Keratinocyte (primary cell): Measurements from ENCODE around the gene ELOB. TPM values are rescaled to one million over a fixed set of nuclear protein-coding genes. Genes with fewer than 3 reads are reported as not detected.

Experiments used
- DNase-seq: peaks from one replicate; pipeline ENCODE4 v3.0.0-alpha.2; 2011; ENCODE audit warnings: low read depth, missing footprints, low spot score
- FAIRE-seq: peaks from 2 replicates; lab custom pipeline; 2011; peaks lifted over from hg19 to GRCh38; lab: Jason Lieb, UNC
- H2AFZ ChIP-seq: 2 replicates; pipeline ENCODE4 v1.6.0; 2012; ENCODE audit warnings: low read length, control low read depth, inconsistent platforms; ENCODE audit not compliant: control insufficient read depth
- H3K27ac ChIP-seq: 2 replicates; pipeline ENCODE4 v1.5.1; 2011; ENCODE audit warnings: low read length; ENCODE audit not compliant: control insufficient read depth, insufficient read depth
- H3K27me3 ChIP-seq: 3 replicates; pipeline ENCODE4 v1.6.0; 2011; ENCODE audit warnings: low read length; ENCODE audit not compliant: control insufficient read depth, insufficient read depth; ENCODE audit errors: extremely low read depth
- H3K36me3 ChIP-seq, 2 experiments: 2 replicates in 1 of 2; 3 replicates in 1 of 2; pipeline ENCODE4 v1.5.1; 2011; ENCODE audit warnings: low read length in 2 of 2, mild to moderate bottlenecking in 1 of 2; ENCODE audit not compliant: control insufficient read depth in 2 of 2, insufficient read depth in 2 of 2; ENCODE audit errors: extremely low read depth in 1 of 2
- H3K4me1 ChIP-seq: 3 replicates; pipeline ENCODE4 v1.5.1; 2011; ENCODE audit warnings: low read length; ENCODE audit not compliant: control insufficient read depth, insufficient read depth; ENCODE audit errors: extremely low read depth
- H3K4me2 ChIP-seq: 3 replicates; pipeline ENCODE4 v1.6.0; 2011; ENCODE audit warnings: low read depth, low read length; ENCODE audit not compliant: control insufficient read depth, insufficient read depth; ENCODE audit errors: extremely low read depth
- H3K4me3 ChIP-seq, 3 experiments: fragments of 200-600 bp in 1 of 3; sonication (generic) in 1 of 3; 2 replicates in 2 of 3; 3 replicates in 1 of 3; pipeline ENCODE4 v1.5.1; 2011 to 2016; ENCODE audit warnings: low read length in 3 of 3, mild to moderate bottlenecking in 3 of 3, control low read depth in 2 of 3, inconsistent platforms in 1 of 3, low read depth in 1 of 3, mixed read lengths in 1 of 3, mixed run types in 1 of 3, moderate library complexity in 1 of 3; ENCODE audit not compliant: control insufficient read depth in 2 of 3, insufficient read depth in 2 of 3; ENCODE audit errors: extremely low read depth in 1 of 3
- H3K79me2 ChIP-seq: 2 replicates; pipeline ENCODE4 v1.6.0; 2012; ENCODE audit warnings: low read length; ENCODE audit not compliant: control insufficient read depth, insufficient read depth
- H3K9ac ChIP-seq: 3 replicates; pipeline ENCODE4 v1.6.0; 2011; ENCODE audit warnings: low read length; ENCODE audit not compliant: control insufficient read depth, insufficient read depth; ENCODE audit errors: extremely low read depth
- H3K9me1 ChIP-seq: 3 replicates; pipeline ENCODE4 v1.6.0; 2011; ENCODE audit warnings: low read length; ENCODE audit not compliant: control insufficient read depth, insufficient read depth; ENCODE audit errors: extremely low read depth
- H3K9me3 ChIP-seq: 2 replicates; pipeline ENCODE4 v1.5.1; 2012; ENCODE audit warnings: low read depth, low read length; ENCODE audit not compliant: control insufficient read depth
- H4K20me1 ChIP-seq: 3 replicates; pipeline ENCODE4 v1.6.0; 2011; ENCODE audit warnings: low read length; ENCODE audit not compliant: control insufficient read depth, insufficient read depth; ENCODE audit errors: extremely low read depth
- EZH2 ChIP-seq: IDR thresholded peaks from one replicate; pipeline ENCODE4 v1.6.1; 2012; ENCODE audit warnings: inconsistent platforms, mild to moderate bottlenecking, low read length, moderate library complexity
- dilution Hi-C: fragments of 300-500 bp; cut with MboI; formaldehyde crosslinking; loops from one replicate; pipeline ENCODE4 v1.7.0; 2020; ENCODE audit warnings: low sequenced_read_pairs; ENCODE audit not compliant: extremely low pct_ligation_motif_present
- polyA plus RNA-seq, 5 experiments: library from polyadenylated mRNA; depleted of rRNA in 3 of 5; stranded (reverse) in 3 of 5; stranded (forward) in 1 of 5; unstranded in 1 of 5; fragments of >200 nt; gene quantifications; 1 replicate in 1 of 5; 2 replicates in 3 of 5; 3 replicates in 1 of 5; pipeline versions ENCODE4 v1.2.1 to v1.2.3, GENCODE V29; 2011 to 2012; ENCODE audit warnings: missing spikeins in 2 of 5, low read depth in 1 of 5, low replicate concordance in 1 of 5
- TF ChIP-seq, protein P1 (sequence below), 3 experiments: IDR thresholded peaks in 1 of 3; conservative IDR thresholded peaks in 1 of 3; optimal IDR thresholded peaks in 1 of 3; 2 replicates in 2 of 3; 3 replicates in 1 of 3; pipeline versions ENCODE3 to v1.5.1; 2011; ENCODE audit warnings: low read length in 3 of 3, mild to moderate bottlenecking in 3 of 3, moderate library complexity in 2 of 3, control low read depth in 1 of 3, inconsistent platforms in 1 of 3; ENCODE audit not compliant: insufficient read depth in 2 of 3; ENCODE audit errors: extremely low read depth in 1 of 3

ELOB gene
- polyA plus RNA-seq, 1 donor (not counting 4 experiments of a cell fraction or from before 2014, with no cell fraction given), result 235 TPM

DNA sequence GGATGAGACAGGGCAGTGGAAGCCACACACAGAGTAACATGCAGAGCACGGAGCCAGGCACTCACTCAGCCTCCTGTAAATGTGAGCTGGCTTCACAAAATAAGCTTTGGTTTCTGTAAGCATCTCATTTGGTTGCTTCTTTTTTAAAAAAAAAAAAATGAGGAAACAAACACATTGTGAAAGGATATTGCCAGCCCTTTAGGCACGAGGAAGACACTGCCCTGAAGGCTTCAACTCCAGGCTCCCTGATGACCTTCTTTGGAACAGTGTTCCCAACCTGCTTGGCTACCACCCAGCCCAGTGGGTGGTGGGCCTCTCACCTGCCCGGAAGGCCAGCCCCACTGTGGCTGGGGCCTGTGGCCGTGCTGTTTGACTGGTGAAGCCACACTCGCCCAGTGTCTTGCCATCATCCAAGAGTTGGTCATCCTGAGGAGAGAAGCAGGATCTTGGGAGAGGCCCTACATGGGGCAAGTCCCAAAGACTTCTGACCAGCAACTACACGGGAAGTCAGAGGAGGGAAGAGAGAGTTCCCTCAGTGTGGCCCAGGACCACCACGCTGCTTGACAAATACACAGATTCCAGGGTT lies 1.9 kb downstream of the ELOB start:
- Histone ChIP-seq H2AFZ (no peak overlapping the region), H3K9me3 (no peaks in the 10 kb centered on the region), H3K27ac (no peak overlapping the region), H4K20me1 (peaks cover 4% of the 10 kb centered on the region), H3K27me3 (no peaks in the 10 kb centered on the region), H3K9ac (no peak overlapping the region), H3K79me2 (peaks cover 34% of the 10 kb centered on the region), H3K4me2 (peak overlapping the region; percentile 97), H3K4me3 (no peak overlapping the region), H3K36me3 (peaks cover 31 to 32% of the 10 kb centered on the region in 2 experiments), H3K9me1 (no peaks in the 10 kb centered on the region), H3K4me1 (peaks cover 16% of the 10 kb centered on the region)
- dilution Hi-C loops, result no loop called here
- DNase-seq (no peak), FAIRE-seq (no peak)
- no peak for TF ChIP-seq EZH2
- TF ChIP-seq, protein P1, sequence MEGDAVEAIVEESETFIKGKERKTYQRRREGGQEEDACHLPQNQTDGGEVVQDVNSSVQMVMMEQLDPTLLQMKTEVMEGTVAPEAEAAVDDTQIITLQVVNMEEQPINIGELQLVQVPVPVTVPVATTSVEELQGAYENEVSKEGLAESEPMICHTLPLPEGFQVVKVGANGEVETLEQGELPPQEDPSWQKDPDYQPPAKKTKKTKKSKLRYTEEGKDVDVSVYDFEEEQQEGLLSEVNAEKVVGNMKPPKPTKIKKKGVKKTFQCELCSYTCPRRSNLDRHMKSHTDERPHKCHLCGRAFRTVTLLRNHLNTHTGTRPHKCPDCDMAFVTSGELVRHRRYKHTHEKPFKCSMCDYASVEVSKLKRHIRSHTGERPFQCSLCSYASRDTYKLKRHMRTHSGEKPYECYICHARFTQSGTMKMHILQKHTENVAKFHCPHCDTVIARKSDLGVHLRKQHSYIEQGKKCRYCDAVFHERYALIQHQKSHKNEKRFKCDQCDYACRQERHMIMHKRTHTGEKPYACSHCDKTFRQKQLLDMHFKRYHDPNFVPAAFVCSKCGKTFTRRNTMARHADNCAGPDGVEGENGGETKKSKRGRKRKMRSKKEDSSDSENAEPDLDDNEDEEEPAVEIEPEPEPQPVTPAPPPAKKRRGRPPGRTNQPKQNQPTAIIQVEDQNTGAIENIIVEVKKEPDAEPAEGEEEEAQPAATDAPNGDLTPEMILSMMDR (optimal IDR thresholded peaks at IDR 0.05 in 1 of 3, IDR thresholded peaks at IDR 0.05 in 1 of 3, conservative IDR thresholded peaks at IDR 0.05 in 1 of 3; ENCODE audit: extremely low read depth in 1 of 3, insufficient read depth in 2 of 3, low read length in 3 of 3), result no peak

DNA sequence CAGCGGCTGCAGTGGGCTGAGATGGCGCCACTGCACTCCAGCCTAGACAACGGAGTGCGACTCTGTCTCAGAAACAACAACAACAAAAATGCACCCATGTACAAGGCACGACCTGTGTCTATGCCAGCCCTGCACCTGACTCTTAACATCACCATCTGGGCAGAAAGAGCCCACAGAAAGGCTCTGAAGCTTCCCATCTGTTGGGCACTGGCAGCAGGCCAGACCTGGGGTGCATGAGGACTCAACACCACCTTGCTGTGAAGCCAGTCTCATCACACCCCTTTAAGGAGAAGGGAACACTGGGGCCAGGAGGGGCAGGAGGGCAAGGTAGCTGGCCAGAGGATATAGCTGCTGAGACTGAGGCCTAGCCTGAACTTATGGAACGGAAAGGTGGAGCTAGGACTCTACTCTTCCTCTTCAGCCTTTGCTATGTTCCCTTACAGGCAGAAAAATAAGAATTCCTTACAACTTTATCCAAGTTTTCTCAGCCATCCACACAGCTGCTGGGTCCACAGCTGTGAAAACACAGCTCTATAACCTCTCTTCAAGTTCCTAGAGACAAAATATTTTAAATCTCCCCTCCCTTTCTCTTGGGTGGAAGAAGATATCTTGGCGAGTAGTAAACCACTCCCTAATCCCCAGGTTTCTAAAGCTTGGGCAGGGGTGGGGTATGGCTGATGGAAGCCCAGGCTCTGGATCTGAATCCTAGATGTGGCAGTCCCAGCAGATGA lies 2.8 kb downstream of the ELOB start:
- H4K20me1 ChIP-seq, result peaks cover 8% of the 10 kb centered on the region
- no peak for FAIRE-seq
- H3K4me1 ChIP-seq, result peaks cover 22% of the 10 kb centered on the region
- no peak overlapping the region for H3K4me2 ChIP-seq
- TF ChIP-seq EZH2, result no peak
- TF ChIP-seq, protein P1 (optimal IDR thresholded peaks at IDR 0.05 in 1 of 3, IDR thresholded peaks at IDR 0.05 in 1 of 3, conservative IDR thresholded peaks at IDR 0.05 in 1 of 3; ENCODE audit: extremely low read depth in 1 of 3, insufficient read depth in 2 of 3, low read length in 3 of 3), result no peak
- H3K36me3 ChIP-seq, result peaks cover 39 to 41% of the 10 kb centered on the region in 2 experiments
- no peak overlapping the region for H3K27ac ChIP-seq
- H3K9ac ChIP-seq, result no peak overlapping the region
- H2AFZ ChIP-seq, result no peak overlapping the region
- no peak overlapping the region for H3K4me3 ChIP-seq
- H3K27me3 ChIP-seq, result no peaks in the 10 kb centered on the region
- dilution Hi-C loops, result no loop called here
- no peaks in the 10 kb centered on the region for H3K9me1 ChIP-seq
- no peaks in the 10 kb centered on the region for H3K9me3 ChIP-seq
- H3K79me2 ChIP-seq, result peaks cover 37% of the 10 kb centered on the region
- DNase-seq, result no peak
